HepG2 (cell line): ENCODE results near the gene MIDN. TPM values are rescaled to one million over a fixed set of nuclear protein-coding genes. Genes with fewer than 3 reads are reported as not detected.
A peak's percentile ranks its signal among the peaks of the same experiment; 100 is the strongest.

Experiments
- ATF7-NPFF ChIP-seq: sonication (generic); formaldehyde crosslinking; IDR thresholded peaks from 2 replicates; pipeline ENCODE4 v1.8.1; 2023; ENCODE audit warnings: mild to moderate bottlenecking, low read depth, missing genetic modification reagents, moderate library complexity
- ELF3 ChIP-seq: IDR thresholded peaks from 2 replicates; pipeline ENCODE4 v1.6.1; 2016; ENCODE audit warnings: missing genetic modification reagents, missing compliant biosample characterization
- GATAD1 ChIP-seq: IDR thresholded peaks from 2 replicates; pipeline ENCODE4 v1.6.1; 2016; ENCODE audit warnings: missing genetic modification reagents, missing compliant biosample characterization
- GATAD2A ChIP-seq: IDR thresholded peaks from 2 replicates; pipeline ENCODE4 v1.6.1; 2016
- HDAC2 ChIP-seq: sonication (generic); formaldehyde crosslinking; IDR thresholded peaks from 2 replicates; pipeline ENCODE4 v1.4.0; 2020; ENCODE audit warnings: missing genetic modification reagents
- HMG20A ChIP-seq: IDR thresholded peaks from 2 replicates; pipeline ENCODE4 v1.6.1; 2016; ENCODE audit warnings: borderline replicate concordance
- MEF2D ChIP-seq: sonication (generic); formaldehyde crosslinking; IDR thresholded peaks from 2 replicates; pipeline ENCODE4 v1.5.1; 2020; ENCODE audit warnings: mild to moderate bottlenecking, missing genetic modification reagents
- NFKB2 ChIP-seq: sonication (generic); formaldehyde crosslinking; IDR thresholded peaks from 2 replicates; pipeline ENCODE4 v1.4.0; 2020; ENCODE audit warnings: missing genetic modification reagents, borderline replicate concordance
- SP1 ChIP-seq, 2 experiments: fragments of 450-650 bp in 1 of 2; sonication (generic) in 1 of 2; formaldehyde crosslinking in 1 of 2; IDR thresholded peaks; 2 replicates each; pipeline versions ENCODE4 v1.4.0 to v1.6.1; 2016 to 2020; ENCODE audit warnings: missing genetic modification reagents in 1 of 2
- TP53 ChIP-seq: sonication (generic); formaldehyde crosslinking; conservative IDR thresholded peaks from 2 replicates; pipeline ENCODE4 v1.4.0; 2020; ENCODE audit warnings: missing genetic modification reagents
- ZBTB7A ChIP-seq: sonication (generic); formaldehyde crosslinking; IDR thresholded peaks from 2 replicates; pipeline ENCODE4 v1.8.0; 2022; ENCODE audit warnings: mild to moderate bottlenecking, missing genetic modification reagents
- ZNF292 ChIP-seq: sonication (generic); formaldehyde crosslinking; IDR thresholded peaks from 2 replicates; pipeline ENCODE4 v1.8.1; 2022; ENCODE audit warnings: mild to moderate bottlenecking, low read depth, missing genetic modification reagents, borderline replicate concordance
- ZNF335 ChIP-seq: sonication (generic); formaldehyde crosslinking; IDR thresholded peaks from 2 replicates; pipeline ENCODE4 v1.4.0; 2020; ENCODE audit warnings: missing genetic modification reagents
- ZNF382 ChIP-seq: sonication (generic); formaldehyde crosslinking; IDR thresholded peaks from 2 replicates; pipeline ENCODE4 v1.5.0; 2020; ENCODE audit warnings: missing genetic modification reagents, mild to moderate bottlenecking, borderline replicate concordance
- ZNF431 ChIP-seq: sonication (generic); formaldehyde crosslinking; IDR thresholded peaks from 2 replicates; pipeline ENCODE4 v1.9.0; 2022; ENCODE audit warnings: missing genetic modification reagents, low read depth, mild to moderate bottlenecking, borderline replicate concordance
- ZNF44 ChIP-seq: sonication (generic); formaldehyde crosslinking; IDR thresholded peaks from 2 replicates; pipeline ENCODE4 v1.5.1; 2020; ENCODE audit warnings: mild to moderate bottlenecking, missing genetic modification reagents
- ZNF607 ChIP-seq: sonication (generic); formaldehyde crosslinking; IDR thresholded peaks from 2 replicates; pipeline ENCODE4 v1.5.1; 2020; ENCODE audit warnings: missing genetic modification reagents, mild to moderate bottlenecking, borderline replicate concordance
- ZNF619 ChIP-seq: sonication (generic); formaldehyde crosslinking; IDR thresholded peaks from 2 replicates; pipeline ENCODE4 v1.4.0; 2020; ENCODE audit warnings: mild to moderate bottlenecking, missing genetic modification reagents
- ZNF678 ChIP-seq: sonication (generic); formaldehyde crosslinking; IDR thresholded peaks from 2 replicates; pipeline ENCODE4 v1.4.0; 2020; ENCODE audit warnings: mild to moderate bottlenecking, missing genetic modification reagents
- ZNF816 ChIP-seq: sonication (generic); formaldehyde crosslinking; IDR thresholded peaks from 2 replicates; pipeline ENCODE4 v1.8.0; 2022; ENCODE audit warnings: missing genetic modification reagents, mild to moderate bottlenecking, borderline replicate concordance
- ZSCAN31 ChIP-seq: sonication (generic); formaldehyde crosslinking; IDR thresholded peaks from 2 replicates; pipeline ENCODE4 v1.5.0; 2020; ENCODE audit warnings: low read depth, mild to moderate bottlenecking, missing genetic modification reagents
- polyA plus RNA-seq, 8 experiments: library from polyadenylated mRNA; depleted of rRNA in 3 of 8; stranded (reverse) in 7 of 8; unstranded in 1 of 8; fragments of >200 nt; fragmentation: Illumina TruSeq in 4 of 8; extraction: Trizol in 4 of 8; gene quantifications; 2 replicates each; pipeline versions ENCODE4 v1.2.1 to v1.2.3, GENCODE V29; 2011 to 2016; ENCODE audit warnings: low read depth in 4 of 8, missing spikeins in 1 of 8, mixed read lengths in 1 of 8; ENCODE audit not compliant: insufficient read depth in 1 of 8
- total RNA-seq, 5 experiments: library from RNA; depleted of rRNA; stranded (reverse); fragments of >200 nt; fragmentation: Illumina TruSeq; extraction: Trizol; gene quantifications; 2 replicates each; pipeline ENCODE4 v1.2.3, GENCODE V29; 2016; ENCODE audit warnings: low read depth in 1 of 5
- TF ChIP-seq, protein P1 (sequence below): sonication (generic); formaldehyde crosslinking; IDR thresholded peaks from 2 replicates; pipeline ENCODE4 v1.5.0; 2020; ENCODE audit warnings: mild to moderate bottlenecking, missing genetic modification reagents, borderline replicate concordance
- TF ChIP-seq, protein P2 (sequence below): IDR thresholded peaks from 2 replicates; pipeline ENCODE4 v1.6.1; 2016; ENCODE audit warnings: mild to moderate bottlenecking
- TF ChIP-seq, protein P3 (sequence below): IDR thresholded peaks from 2 replicates; pipeline ENCODE4 v1.6.1; 2016; ENCODE audit warnings: missing genetic modification reagents, missing compliant biosample characterization
- TF ChIP-seq, protein P4 (sequence below): IDR thresholded peaks from 2 replicates; pipeline ENCODE4 v1.6.1; 2012; ENCODE audit warnings: inconsistent platforms

The MIDN gene
- total and polyA plus RNA-seq, 2 of the 13 experiments (the other 11 are each of a cell fraction or from before 2014, with no cell fraction given), result 8.4 to 18.0 TPM

DNA sequence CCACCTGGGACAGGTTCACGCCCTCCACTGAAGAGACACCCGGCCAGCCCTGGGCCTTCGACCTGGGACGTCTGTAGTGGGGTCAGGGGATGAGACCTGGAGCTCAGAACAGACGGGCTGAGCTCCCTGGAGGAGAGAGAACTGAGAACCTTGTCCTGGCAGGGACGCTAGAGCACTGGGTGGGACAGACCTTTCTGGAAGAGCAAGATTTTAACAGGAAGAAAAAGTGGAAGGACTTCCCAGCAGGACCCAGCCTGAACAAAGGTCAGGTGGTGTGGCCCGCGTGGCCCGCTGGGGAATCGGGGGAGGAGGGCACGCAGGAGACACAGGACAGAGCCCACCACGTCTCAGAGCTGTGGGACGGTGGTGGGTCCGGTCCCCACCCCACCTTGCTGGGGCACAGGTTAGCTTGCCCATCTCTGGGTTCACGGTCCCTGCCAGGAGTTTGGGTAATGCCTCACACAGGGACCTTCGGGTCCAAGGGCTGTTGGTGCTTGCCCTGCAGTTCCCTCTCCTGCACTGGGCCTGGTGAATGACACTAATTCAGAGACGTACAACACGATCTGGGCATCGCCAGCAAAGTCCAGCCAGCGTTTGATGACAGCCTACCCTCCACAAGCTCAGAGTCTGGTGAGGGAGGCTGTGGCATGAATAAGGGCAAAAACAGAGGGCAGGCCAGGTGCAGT, 36.1 kb downstream of the MIDN start (continued):
- TF ChIP-seq, protein P1, sequence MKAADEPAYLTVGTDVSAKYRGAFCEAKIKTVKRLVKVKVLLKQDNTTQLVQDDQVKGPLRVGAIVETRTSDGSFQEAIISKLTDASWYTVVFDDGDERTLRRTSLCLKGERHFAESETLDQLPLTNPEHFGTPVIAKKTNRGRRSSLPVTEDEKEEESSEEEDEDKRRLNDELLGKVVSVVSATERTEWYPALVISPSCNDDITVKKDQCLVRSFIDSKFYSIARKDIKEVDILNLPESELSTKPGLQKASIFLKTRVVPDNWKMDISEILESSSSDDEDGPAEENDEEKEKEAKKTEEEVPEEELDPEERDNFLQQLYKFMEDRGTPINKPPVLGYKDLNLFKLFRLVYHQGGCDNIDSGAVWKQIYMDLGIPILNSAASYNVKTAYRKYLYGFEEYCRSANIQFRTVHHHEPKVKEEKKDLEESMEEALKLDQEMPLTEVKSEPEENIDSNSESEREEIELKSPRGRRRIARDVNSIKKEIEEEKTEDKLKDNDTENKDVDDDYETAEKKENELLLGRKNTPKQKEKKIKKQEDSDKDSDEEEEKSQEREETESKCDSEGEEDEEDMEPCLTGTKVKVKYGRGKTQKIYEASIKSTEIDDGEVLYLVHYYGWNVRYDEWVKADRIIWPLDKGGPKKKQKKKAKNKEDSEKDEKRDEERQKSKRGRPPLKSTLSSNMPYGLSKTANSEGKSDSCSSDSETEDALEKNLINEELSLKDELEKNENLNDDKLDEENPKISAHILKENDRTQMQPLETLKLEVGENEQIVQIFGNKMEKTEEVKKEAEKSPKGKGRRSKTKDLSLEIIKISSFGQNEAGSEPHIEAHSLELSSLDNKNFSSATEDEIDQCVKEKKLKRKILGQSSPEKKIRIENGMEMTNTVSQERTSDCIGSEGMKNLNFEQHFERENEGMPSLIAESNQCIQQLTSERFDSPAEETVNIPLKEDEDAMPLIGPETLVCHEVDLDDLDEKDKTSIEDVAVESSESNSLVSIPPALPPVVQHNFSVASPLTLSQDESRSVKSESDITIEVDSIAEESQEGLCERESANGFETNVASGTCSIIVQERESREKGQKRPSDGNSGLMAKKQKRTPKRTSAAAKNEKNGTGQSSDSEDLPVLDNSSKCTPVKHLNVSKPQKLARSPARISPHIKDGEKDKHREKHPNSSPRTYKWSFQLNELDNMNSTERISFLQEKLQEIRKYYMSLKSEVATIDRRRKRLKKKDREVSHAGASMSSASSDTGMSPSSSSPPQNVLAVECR (CRISPR knock-in tag), result no peak
- no peak for TF ChIP-seq ZNF44 (CRISPR knock-in tag)
- 0 out of 2 replicates have a peak, but pooled peaks have one; percentile 3 for TF ChIP-seq ZNF431 (CRISPR knock-in tag)
- TF ChIP-seq ZNF678, result no peak
- peak; percentile 63; the same call in 1 of the 2 replicates for TF ChIP-seq HDAC2 (CRISPR knock-in tag)
- TF ChIP-seq ZBTB7A (CRISPR knock-in tag), result peak; percentile 54; the same call in 1 of the 2 replicates
- TF ChIP-seq, protein P2, sequence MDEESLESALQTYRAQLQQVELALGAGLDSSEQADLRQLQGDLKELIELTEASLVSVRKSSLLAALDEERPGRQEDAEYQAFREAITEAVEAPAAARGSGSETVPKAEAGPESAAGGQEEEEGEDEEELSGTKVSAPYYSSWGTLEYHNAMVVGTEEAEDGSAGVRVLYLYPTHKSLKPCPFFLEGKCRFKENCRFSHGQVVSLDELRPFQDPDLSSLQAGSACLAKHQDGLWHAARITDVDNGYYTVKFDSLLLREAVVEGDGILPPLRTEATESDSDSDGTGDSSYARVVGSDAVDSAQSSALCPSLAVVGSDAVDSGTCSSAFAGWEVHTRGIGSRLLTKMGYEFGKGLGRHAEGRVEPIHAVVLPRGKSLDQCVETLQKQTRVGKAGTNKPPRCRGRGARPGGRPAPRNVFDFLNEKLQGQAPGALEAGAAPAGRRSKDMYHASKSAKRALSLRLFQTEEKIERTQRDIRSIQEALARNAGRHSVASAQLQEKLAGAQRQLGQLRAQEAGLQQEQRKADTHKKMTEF (CRISPR knock-in tag), result peak; percentile 57
- TF ChIP-seq TP53, result no peak
- TF ChIP-seq MEF2D (CRISPR knock-in tag), result 0 out of 2 replicates have a peak, but pooled peaks have one; percentile 25
- TF ChIP-seq ZNF816, result 0 out of 2 replicates have a peak, but pooled peaks have one; percentile 42
- peak; percentile 63 for TF ChIP-seq ATF7-NPFF
- TF ChIP-seq GATAD1 (CRISPR knock-in tag), result peak; percentile 47; the same call in 1 of the 2 replicates
- no peak for TF ChIP-seq HMG20A (CRISPR knock-in tag)
- TF ChIP-seq, protein P3, sequence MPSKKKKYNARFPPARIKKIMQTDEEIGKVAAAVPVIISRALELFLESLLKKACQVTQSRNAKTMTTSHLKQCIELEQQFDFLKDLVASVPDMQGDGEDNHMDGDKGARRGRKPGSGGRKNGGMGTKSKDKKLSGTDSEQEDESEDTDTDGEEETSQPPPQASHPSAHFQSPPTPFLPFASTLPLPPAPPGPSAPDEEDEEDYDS, result 0 out of 2 replicates have a peak, but pooled peaks have one; percentile 43
- 0 out of 2 replicates have a peak, but pooled peaks have one; percentile 28 for TF ChIP-seq ZNF607
- TF ChIP-seq SP1 (IDR thresholded peaks at IDR 0.05), result no peak
- no peak for TF ChIP-seq SP1 (CRISPR knock-in tag; IDR thresholded peaks at IDR 0.05)
- no peak for TF ChIP-seq ZNF292
- TF ChIP-seq ELF3 (CRISPR knock-in tag), result peak; percentile 37; the same call in 1 of the 2 replicates
- no peak for TF ChIP-seq ZSCAN31
- TF ChIP-seq, protein P4, sequence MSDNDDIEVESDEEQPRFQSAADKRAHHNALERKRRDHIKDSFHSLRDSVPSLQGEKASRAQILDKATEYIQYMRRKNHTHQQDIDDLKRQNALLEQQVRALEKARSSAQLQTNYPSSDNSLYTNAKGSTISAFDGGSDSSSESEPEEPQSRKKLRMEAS, result peak; percentile 82
- no peak for TF ChIP-seq ZNF382 (CRISPR knock-in tag)
- peak; percentile 34 for TF ChIP-seq GATAD2A (CRISPR knock-in tag)
- TF ChIP-seq ZNF335 (CRISPR knock-in tag), result peak; percentile 63; the same call in 1 of the 2 replicates
- no peak for TF ChIP-seq ZNF619 (CRISPR knock-in tag)
- peak; percentile 61 for TF ChIP-seq NFKB2 (CRISPR knock-in tag)
